Amniotic stem cell (primary cell): ENCODE data around the gene FAM47E.

Source experiments
- DNase-seq: peaks from one replicate; lab custom pipeline; 2025; lab: John Stamatoyannopoulos, UW

FAM47E gene, protein sequence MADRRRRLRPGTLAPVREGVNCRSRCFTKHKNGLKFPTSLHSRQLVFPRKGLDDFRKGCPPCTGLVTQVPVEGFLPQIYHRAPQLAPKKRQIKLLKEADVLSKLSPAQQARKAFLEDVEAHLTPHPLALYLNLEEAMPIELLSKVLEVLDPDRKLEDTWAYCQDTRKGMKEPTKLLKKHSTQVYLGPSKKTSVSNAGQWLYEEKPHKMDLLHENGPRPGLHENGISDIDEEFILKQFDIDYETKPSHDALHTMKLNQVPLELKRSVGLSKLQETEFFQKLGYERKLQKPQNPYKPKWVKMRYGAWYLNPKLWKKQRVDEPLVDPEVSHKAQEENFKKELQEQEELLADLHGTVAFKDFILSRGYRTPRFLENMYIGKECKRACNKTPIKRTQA

DNA sequence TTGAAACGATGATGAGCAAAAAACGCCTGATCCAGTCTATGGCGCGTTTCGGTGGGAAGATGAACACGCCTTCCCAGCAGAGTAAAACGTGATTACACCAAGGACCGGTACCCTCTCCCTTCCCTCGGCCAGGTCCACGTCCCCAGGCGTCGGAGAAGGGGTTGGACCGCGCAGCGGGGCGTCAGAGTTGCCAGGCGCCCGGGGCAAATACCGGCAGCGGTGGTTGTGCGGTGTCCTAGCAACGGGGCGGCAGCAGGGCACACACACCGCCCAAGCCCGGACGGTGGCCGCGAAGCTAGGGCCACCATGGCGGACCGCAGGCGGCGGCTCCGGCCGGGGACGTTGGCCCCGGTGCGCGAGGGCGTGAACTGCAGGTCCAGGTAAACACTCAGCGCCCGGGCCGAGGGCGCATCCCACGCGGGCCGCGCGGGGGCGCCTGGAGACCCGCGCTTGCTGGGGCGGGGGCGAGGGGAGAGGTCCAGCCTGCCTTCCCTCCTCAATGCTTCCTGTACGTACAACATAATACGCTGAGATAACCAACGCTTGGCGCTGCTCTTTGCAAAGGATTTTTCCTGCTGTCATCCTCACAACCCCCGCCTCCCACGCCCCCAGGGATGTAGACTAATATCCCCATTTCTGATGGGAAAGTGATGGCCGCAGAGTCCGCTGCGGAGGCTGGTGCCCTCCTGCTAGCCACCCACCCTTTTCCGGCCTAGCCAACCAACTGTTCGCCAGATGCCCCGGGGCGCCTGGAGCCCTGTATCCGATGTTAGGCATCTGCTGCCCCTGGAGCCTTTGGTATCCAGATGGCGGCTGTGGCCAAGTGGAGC is at the start of gene FAM47E:
TSS of gene FAM47E (plus strand) at position 281 of the 830 bp plus-strand sequence. CDS start at position 307, 26 bp downstream.
- peak; percentile 13 for DNase-seq

- no peak for DNase-seq
Measured at GRCh38 chr4:76203541-76203940, 48.0 kb upstream of the FAM47E start.

DNA sequence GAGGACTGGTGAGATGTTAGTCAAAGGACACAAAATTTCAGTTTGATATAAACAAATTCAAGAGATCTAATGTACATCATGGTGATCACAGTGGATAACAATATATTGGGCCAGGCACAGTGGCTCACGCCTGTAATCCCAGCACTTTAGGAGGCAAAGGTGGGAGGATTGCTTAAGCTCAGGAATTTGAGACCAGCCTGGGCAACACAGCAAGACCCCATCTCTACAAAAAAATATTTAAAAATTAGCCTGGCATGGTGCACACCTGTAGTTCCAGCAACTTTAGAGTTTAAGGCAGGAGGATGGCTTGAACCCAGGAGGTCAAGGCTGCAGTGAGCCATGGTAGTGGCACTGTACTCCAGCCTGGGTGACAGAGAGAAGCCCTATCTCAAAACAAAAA is 46.6 kb upstream of the FAM47E start:
- DNase-seq = no peak

GRCh38 chr4:76205476-76205875 is 46.0 kb upstream of the FAM47E start:
- DNase-seq = no peak

- DNase-seq = peak; percentile 36
Measured at GRCh38 chr4:76206222-76206942, 45.1 kb upstream of the FAM47E start.

DNA sequence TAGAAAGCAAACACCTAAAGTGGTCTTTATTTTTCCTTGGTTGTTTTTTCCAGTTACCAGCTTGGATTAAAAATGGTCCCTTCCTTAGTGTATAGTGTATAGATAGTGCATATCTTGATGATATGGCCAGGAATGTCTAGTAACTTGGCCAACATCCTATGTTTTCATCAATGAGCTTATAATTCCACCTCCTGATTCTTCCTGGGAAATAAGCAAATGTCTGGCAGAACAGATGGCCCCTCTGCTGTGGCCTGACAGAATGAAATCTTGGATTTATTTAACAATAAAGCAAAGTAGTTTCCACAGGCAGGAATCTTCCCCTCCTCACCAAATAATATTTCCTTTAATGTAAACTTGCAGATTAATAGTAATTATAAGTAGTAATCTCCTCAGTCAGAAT is 44.0 kb upstream of the FAM47E start:
- DNase-seq = no peak

- peak; percentile 70 for DNase-seq
Measured at GRCh38 chr4:76208005-76208765, 43.3 kb upstream of the FAM47E start.

- no peak for DNase-seq
Measured at GRCh38 chr4:76209881-76210280, 41.6 kb upstream of the FAM47E start.

DNA sequence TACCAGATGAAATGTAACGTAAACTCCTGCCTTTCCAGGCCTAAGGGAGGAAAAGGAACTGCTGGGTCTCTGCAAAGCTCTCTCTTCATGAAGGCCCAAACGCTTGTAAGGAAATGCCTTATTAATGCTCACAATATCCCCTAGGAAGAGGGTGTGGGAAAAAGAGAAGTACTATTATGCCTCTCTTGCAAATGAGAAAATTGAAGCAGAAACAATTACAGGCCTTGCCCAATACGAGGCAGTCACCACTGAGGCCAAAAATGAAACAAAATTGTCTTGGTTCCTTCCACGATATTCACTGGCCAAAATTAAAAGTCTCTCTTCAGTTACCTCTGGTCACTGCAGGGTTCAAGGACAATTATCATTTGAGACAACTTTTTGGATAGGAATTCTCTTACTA is 41.1 kb upstream of the FAM47E start:
- no peak for DNase-seq

GRCh38 chr4:76211769-76212708 is 39.5 kb upstream of the FAM47E start:
- no peak for DNase-seq

- DNase-seq = no peak
Measured at GRCh38 chr4:76212851-76213414, 38.6 kb upstream of the FAM47E start.

- peak; percentile 80 for DNase-seq
Measured at GRCh38 chr4:76213415-76214176, 37.9 kb upstream of the FAM47E start, which contains the start of gene SCARB2. Gene SCARB2, minus strand, starts transcription at chr4:76213824. Its CDS starts 281 bp downstream, at chr4:76213543.

GRCh38 chr4:76214177-76214675 is 37.3 kb upstream of the FAM47E start:
- no peak for DNase-seq

DNA sequence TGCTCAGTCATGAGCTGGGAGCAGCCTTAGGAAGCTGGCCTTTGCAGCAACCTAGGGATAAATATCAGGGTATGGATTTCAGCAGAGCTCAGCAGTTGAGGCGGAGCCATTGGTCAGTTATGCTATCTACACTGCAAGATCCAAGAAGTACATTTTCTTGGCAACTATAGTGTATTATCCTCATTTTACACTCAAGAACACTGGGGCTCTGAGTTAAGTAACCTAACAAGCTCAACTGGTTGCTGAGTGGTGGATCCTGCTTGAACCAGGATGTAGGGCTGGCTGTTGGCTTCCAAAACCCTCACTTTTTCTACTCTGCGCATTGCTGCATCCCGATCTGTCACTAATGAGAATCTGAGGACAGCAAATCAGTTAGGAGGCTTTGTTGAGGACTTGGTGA is 36.4 kb upstream of the FAM47E start:
- no peak for DNase-seq

GRCh38 chr4:76216524-76216923 is 35.0 kb upstream of the FAM47E start:
- no peak for DNase-seq

- DNase-seq = no peak
Measured at GRCh38 chr4:76216975-76217814, 34.3 kb upstream of the FAM47E start.

GRCh38 chr4:76219299-76220055 is 32.0 kb upstream of the FAM47E start:
- DNase-seq = no peak
